Mucosa of descending colon (tissue), 3 donors: ENCODE measurements around the gene ZBTB7C. TPM values are rescaled to one million over a fixed set of nuclear protein-coding genes. Genes with fewer than 3 reads are reported as not detected.
"Not testable (repeated sequence)": the region's sequence is repeated elsewhere in the genome, so short reads cannot be mapped to it uniquely, and the experiment has no call there.

Experiments
- ATAC-seq: fragments of 200-7000 bp; cut with Tn5 transposase; one replicate; pipeline ENCODE4 v1.9.1; 2020; ENCODE audit warnings: mild to moderate bottlenecking, moderate library complexity
- DNase-seq, 3 donors: peaks; one replicate each; pipeline ENCODE4 v3.0.0-alpha.2; 2020
- H3K36me3 ChIP-seq: fragments of 200-600 bp; one replicate; pipeline ENCODE4 v1.8.0; 2021; ENCODE audit warnings: low read depth, mild to moderate bottlenecking
- H3K4me1 ChIP-seq: fragments of 200-600 bp; one replicate; pipeline ENCODE4 v1.8.0; 2021; ENCODE audit warnings: low read depth, mild to moderate bottlenecking
- H3K4me3 ChIP-seq: fragments of 200-600 bp; one replicate; pipeline ENCODE4 v1.8.0; 2021; ENCODE audit warnings: mild to moderate bottlenecking
- H3K9me3 ChIP-seq: fragments of 200-600 bp; one replicate; pipeline ENCODE4 v1.8.0; 2021; ENCODE audit warnings: mild to moderate bottlenecking
- CTCF ChIP-seq: fragments of 200-600 bp; IDR thresholded peaks from one replicate; pipeline ENCODE4 v1.8.0; 2022; ENCODE audit warnings: antibody characterized with exemption, mild to moderate bottlenecking
- intact Hi-C, 2 donors: fragments of 100-400 bp; cut with DNase I in 1 of 2; cut with micrococcal nuclease in 1 of 2; formaldehyde crosslinking; loops; one replicate each; pipeline versions ENCODE4 v1.11.0 to v1.11.1; 2022; cut with DNase I, micrococcal nuclease
- total RNA-seq, 3 donors: library from RNA; stranded (reverse); fragmentation: NEBNext Ultra II Directional in 2 of 3; extraction: Animal tissue kit (Norgen Biotek cat#: 25700) in 2 of 3; gene quantifications; one replicate each; pipeline versions ENCODE4 v1.2.1 to v1.2.4, GENCODE V29; 2021 to 2023
- donor health status: DM: no; HTN: no; CAD: no; lungs with moderate emphysema.
- donor health status: DM: no; HTN: no; CAD: no.
- donor health status: DM: no; HTN: yes; CAD: no.

ZBTB7C gene
- total RNA-seq, 3 donors from 2014 or later, result 20.8 to 56.6 (median 38.2) TPM

- intact Hi-C loops, result no loop called here
- Histone ChIP-seq H3K36me3 (no peaks in the 10 kb centered on the region), H3K4me1 (no peaks in the 10 kb centered on the region), H3K4me3 (no peak overlapping the region), H3K9me3 (no peaks in the 10 kb centered on the region)
- no peak for DNase-seq
- no peak for TF ChIP-seq CTCF
- ATAC-seq, result no peak
Measured at GRCh38 chr18:48284743-48285142, 124.4 kb downstream of the ZBTB7C start.

- H3K4me3 ChIP-seq, H3K36me3 ChIP-seq, DNase-seq, H3K9me3 ChIP-seq, intact Hi-C loops, ATAC-seq, H3K4me1 ChIP-seq: not testable (repeated sequence)
Measured at GRCh38 chr18:48284011-48284410, 125.2 kb downstream of the ZBTB7C start.

GRCh38 chr18:48281460-48281859 is 127.7 kb downstream of the ZBTB7C start:
- DNase-seq, H3K9me3 ChIP-seq, ATAC-seq, intact Hi-C loops, H3K4me3 ChIP-seq, H3K36me3 ChIP-seq, H3K4me1 ChIP-seq: not testable (repeated sequence)

GRCh38 chr18:48279312-48279711 is 129.9 kb downstream of the ZBTB7C start:
- H3K4me1 ChIP-seq, result no peaks in the 10 kb centered on the region
- ATAC-seq, result no peak
- H3K4me3 ChIP-seq, result no peak overlapping the region
- no peak for DNase-seq
- no peak for TF ChIP-seq CTCF
- no peaks in the 10 kb centered on the region for H3K36me3 ChIP-seq
- no peaks in the 10 kb centered on the region for H3K9me3 ChIP-seq
- intact Hi-C loops, result no loop called here

- no peaks in the 10 kb centered on the region for H3K4me1 ChIP-seq
- no peaks in the 10 kb centered on the region for H3K9me3 ChIP-seq
- no peak overlapping the region for H3K4me3 ChIP-seq
- intact Hi-C loops, result no loop called here
- no peak for TF ChIP-seq CTCF
- DNase-seq (no peak), ATAC-seq (no peak)
- H3K36me3 ChIP-seq, result no peaks in the 10 kb centered on the region
Measured at GRCh38 chr18:48278081-48278480, 131.1 kb downstream of the ZBTB7C start.

- Histone ChIP-seq H3K9me3 (no peaks in the 10 kb centered on the region), H3K4me3 (no peak overlapping the region), H3K36me3 (no peaks in the 10 kb centered on the region), H3K4me1 (no peaks in the 10 kb centered on the region)
- no peak for ATAC-seq
- intact Hi-C loops, result no loop called here
- DNase-seq, result no peak
- TF ChIP-seq CTCF, result no peak
Measured at GRCh38 chr18:48274301-48274700, 134.9 kb downstream of the ZBTB7C start.

GRCh38 chr18:48270929-48271328 is 138.3 kb downstream of the ZBTB7C start:
- Histone ChIP-seq H3K9me3 (no peaks in the 10 kb centered on the region), H3K36me3 (no peaks in the 10 kb centered on the region), H3K4me3 (no peak overlapping the region), H3K4me1 (no peaks in the 10 kb centered on the region)
- peak; percentile 74 for ATAC-seq
- TF ChIP-seq CTCF, result no peak
- intact Hi-C loops, result no loop called here
- peak in 1 of 3 donors; percentile 36 for DNase-seq
